WERI-Rb-1 (cell line): ENCODE results near the gene VPS8.

Source experiments
- DNase-seq: peaks from one replicate; pipeline ENCODE4 v3.0.0-alpha.2; 2020
- H3K27ac ChIP-seq: fragments of 250-450 bp; sonication (Bioruptor Pico); 2 replicates; pipeline ENCODE4 v1.5.1; 2020; ENCODE audit warnings: mild to moderate bottlenecking, moderate library complexity
- H3K27me3 ChIP-seq: fragments of 250-450 bp; sonication (Bioruptor Pico); 2 replicates; pipeline ENCODE4 v1.5.1; 2021; ENCODE audit warnings: mild to moderate bottlenecking, low read depth, moderate library complexity; ENCODE audit not compliant: insufficient read depth, severe bottlenecking
- H3K36me3 ChIP-seq: fragments of 250-450 bp; sonication (Bioruptor Pico); 2 replicates; pipeline ENCODE4 v1.5.1; 2020; ENCODE audit warnings: mild to moderate bottlenecking, moderate library complexity
- H3K4me3 ChIP-seq: 2 replicates; pipeline ENCODE4 v1.5.1; 2011; ENCODE audit warnings: low read depth, mild to moderate bottlenecking, control low read depth, low read length
- H3K9me3 ChIP-seq: fragments of 250-450 bp; sonication (Bioruptor Pico); 2 replicates; pipeline ENCODE4 v1.5.1; 2021; ENCODE audit warnings: mild to moderate bottlenecking, moderate library complexity; ENCODE audit not compliant: severe bottlenecking
- CTCF ChIP-seq: IDR thresholded peaks from 2 replicates; pipeline ENCODE4 v1.5.1; 2011; ENCODE audit warnings: low read depth, mild to moderate bottlenecking, control low read depth, inconsistent platforms, low read length

The VPS8 gene

GRCh38 chr3:184773283-184774186, 38.4 kb upstream of the VPS8 start:
- DNase-seq, result no peak
- Histone ChIP-seq H3K36me3 (no peaks in the 10 kb centered on the region), H3K27me3 (no peaks in the 10 kb centered on the region), H3K27ac (no peak overlapping the region), H3K4me3 (no peak overlapping the region), H3K9me3 (no peaks in the 10 kb centered on the region)
- no peak for TF ChIP-seq CTCF

GRCh38 chr3:184776916-184777315, 35.0 kb upstream of the VPS8 start:
- no peak for DNase-seq
- Histone ChIP-seq H3K36me3 (no peaks in the 10 kb centered on the region), H3K4me3 (no peak overlapping the region), H3K27ac (no peak overlapping the region), H3K27me3 (no peaks in the 10 kb centered on the region), H3K9me3 (no peaks in the 10 kb centered on the region)
- no peak for TF ChIP-seq CTCF

- Histone ChIP-seq H3K27ac (no peak overlapping the region), H3K27me3 (no peaks in the 10 kb centered on the region), H3K9me3 (no peaks in the 10 kb centered on the region), H3K36me3 (no peaks in the 10 kb centered on the region), H3K4me3 (no peak overlapping the region)
- peak; percentile 93 for DNase-seq
- TF ChIP-seq CTCF, result peak; percentile 64
These were observed 34.2 kb upstream of the VPS8 start for GRCh38 chr3:184777566-184778356.

- Histone ChIP-seq H3K27ac (no peak overlapping the region), H3K36me3 (no peaks in the 10 kb centered on the region), H3K9me3 (no peaks in the 10 kb centered on the region), H3K27me3 (no peaks in the 10 kb centered on the region), H3K4me3 (no peak overlapping the region)
- no peak for DNase-seq
- TF ChIP-seq CTCF, result no peak
These were observed 33.3 kb upstream of the VPS8 start for GRCh38 chr3:184778426-184779332.

- Histone ChIP-seq H3K4me3 (no peak overlapping the region), H3K27me3 (no peaks in the 10 kb centered on the region), H3K27ac (no peak overlapping the region), H3K9me3 (no peaks in the 10 kb centered on the region), H3K36me3 (no peaks in the 10 kb centered on the region)
- no peak for DNase-seq
- TF ChIP-seq CTCF, result no peak
These were observed 30.9 kb upstream of the VPS8 start for GRCh38 chr3:184780981-184781515.
